Measurements from ENCODE around the gene BMP7.

The BMP7 gene

DNA sequence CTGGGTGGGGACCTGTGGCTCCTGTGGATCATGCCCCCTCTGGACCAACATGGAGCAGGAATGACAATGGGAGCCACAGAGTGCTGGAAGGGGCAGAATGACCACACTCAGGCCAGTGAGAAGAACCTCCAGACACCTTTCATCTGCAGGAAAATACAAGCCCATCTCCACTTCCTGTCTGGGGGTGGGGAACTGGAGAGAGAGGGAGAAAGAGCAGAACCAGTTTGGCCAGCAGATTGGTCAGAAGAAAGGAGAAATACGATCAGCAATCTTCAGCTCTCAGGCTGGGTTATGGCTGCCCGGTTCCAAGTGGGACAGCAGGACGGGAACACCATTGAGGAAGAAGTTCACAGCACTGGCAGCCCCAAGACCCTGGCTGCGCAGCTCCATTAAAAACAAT is 37.0 kb downstream of the BMP7 start:
- no peaks in the 10 kb centered on the region for H3K9me3 ChIP-seq (ENCODE audit: control insufficient read depth, insufficient read depth, low read length)
- H3K27ac ChIP-seq (ENCODE audit: low read length): no peak overlapping the region
- H3K4me1 ChIP-seq (ENCODE audit: control insufficient read depth, insufficient read depth, low read length): peaks cover 2% of the 10 kb centered on the region; the same call in 1 of the 2 replicates
- no peaks in the 10 kb centered on the region for H3K36me3 ChIP-seq (ENCODE audit: control insufficient read depth, insufficient read depth, low read length)
- no peak for DNase-seq (ENCODE audit: low read depth, low spot score)
- no CpG with 5 or more reads among the region's 4 CpGs for WGBS (ENCODE audit: insufficient coverage, insufficient read length)
- H3K4me3 ChIP-seq (ENCODE audit: low read length): no peak overlapping the region
- H3K27me3 ChIP-seq (ENCODE audit: control insufficient read depth, insufficient read depth, low read length): no peaks in the 10 kb centered on the region

DNA sequence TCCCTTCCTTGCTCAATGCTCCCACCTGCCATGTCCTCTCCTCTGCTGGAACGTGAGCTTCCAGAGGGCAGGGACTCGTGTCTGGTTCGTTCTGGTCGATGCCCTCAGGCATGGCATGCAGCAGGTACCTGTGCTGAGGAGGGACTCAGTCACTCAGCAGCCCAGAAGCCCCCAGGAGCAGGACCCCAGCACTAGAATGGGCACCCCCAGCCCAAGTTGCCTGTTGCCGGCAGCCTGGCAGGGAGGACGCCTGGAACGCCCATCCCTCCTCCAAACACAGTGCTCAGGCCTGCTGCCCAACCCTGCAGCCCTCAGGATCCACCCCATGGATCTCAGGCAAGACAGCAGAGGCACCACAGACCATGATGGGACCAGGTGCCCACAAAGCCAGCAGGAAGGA is 40.6 kb downstream of the BMP7 start:
- Histone ChIP-seq H3K4me3 (ENCODE audit: low read length) (no peak overlapping the region), H3K4me1 (ENCODE audit: control insufficient read depth, insufficient read depth, low read length) (no peaks in the 10 kb centered on the region), H3K27ac (ENCODE audit: low read length) (no peak overlapping the region), H3K36me3 (ENCODE audit: control insufficient read depth, insufficient read depth, low read length) (0 out of 2 replicates have a peak, but pooled peaks cover 2% of the 10 kb centered on the region), H3K9me3 (ENCODE audit: control insufficient read depth, insufficient read depth, low read length) (no peaks in the 10 kb centered on the region), H3K27me3 (ENCODE audit: control insufficient read depth, insufficient read depth, low read length) (no peaks in the 10 kb centered on the region)
- WGBS (ENCODE audit: insufficient coverage, insufficient read length): no CpG with 5 or more reads among the region's 7 CpGs
- no peak for DNase-seq (ENCODE audit: low read depth, low spot score)

DNA sequence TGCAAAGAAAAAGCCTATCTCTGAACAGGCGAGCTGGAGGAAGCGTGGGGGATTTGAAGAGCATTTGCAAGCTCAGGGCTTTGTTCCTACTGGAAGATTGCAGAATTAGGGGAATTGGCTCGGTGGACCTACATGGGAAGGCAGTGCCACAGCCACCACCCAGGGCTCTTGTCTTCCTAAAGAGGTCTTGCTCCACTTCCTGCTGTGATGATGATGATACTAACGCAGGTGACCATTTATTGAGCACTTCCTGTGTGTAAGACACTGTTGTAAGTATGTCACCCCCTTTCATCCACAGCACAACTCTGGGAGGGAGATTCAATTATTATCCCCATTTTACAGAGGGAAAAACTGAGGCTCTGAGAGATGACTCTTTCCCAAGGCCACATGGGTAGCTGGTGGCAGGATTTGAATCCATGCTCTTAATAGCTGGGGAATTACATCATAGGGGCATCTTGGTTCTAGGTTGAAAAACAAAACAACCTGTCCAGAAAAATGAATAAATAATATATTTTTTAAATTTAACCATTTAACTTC is 41.2 kb downstream of the BMP7 start:
- WGBS (ENCODE audit: insufficient coverage, insufficient read length): no CpG with 5 or more reads among the region's 4 CpGs
- Histone ChIP-seq H3K36me3 (ENCODE audit: control insufficient read depth, insufficient read depth, low read length) (0 out of 2 replicates have a peak, but pooled peaks cover 2% of the 10 kb centered on the region), H3K4me1 (ENCODE audit: control insufficient read depth, insufficient read depth, low read length) (no peaks in the 10 kb centered on the region), H3K27ac (ENCODE audit: low read length) (no peak overlapping the region), H3K27me3 (ENCODE audit: control insufficient read depth, insufficient read depth, low read length) (no peaks in the 10 kb centered on the region), H3K9me3 (ENCODE audit: control insufficient read depth, insufficient read depth, low read length) (no peaks in the 10 kb centered on the region), H3K4me3 (ENCODE audit: low read length) (no peak overlapping the region)
- DNase-seq (ENCODE audit: low read depth, low spot score): no peak

DNA sequence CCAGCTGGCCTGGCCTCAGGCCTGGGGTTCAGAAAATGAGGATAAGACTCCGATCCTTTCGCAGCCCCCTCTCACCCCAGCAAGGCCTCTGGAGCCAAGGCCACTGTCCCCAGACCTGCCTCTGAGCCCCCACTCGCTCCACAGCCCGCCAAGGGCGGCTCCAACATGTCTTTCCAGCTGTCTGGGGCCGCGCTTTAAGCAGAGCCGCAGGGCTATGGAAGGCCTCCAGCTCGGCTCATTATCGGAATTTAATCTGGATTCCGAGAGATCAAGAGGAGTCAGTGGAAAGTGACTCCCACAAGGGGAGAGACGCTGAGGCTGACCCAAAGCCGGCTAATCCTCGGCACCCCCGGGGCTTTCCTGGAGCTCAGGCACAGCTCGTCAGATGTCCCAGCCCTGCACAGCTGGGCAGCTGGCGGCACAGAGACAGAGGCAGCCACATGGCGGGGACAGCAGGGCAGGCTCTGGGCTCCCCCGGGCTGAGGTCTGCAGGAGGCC is 41.8 kb downstream of the BMP7 start:
- no peak overlapping the region for H3K27ac ChIP-seq (ENCODE audit: low read length)
- no peaks in the 10 kb centered on the region for H3K27me3 ChIP-seq (ENCODE audit: control insufficient read depth, insufficient read depth, low read length)
- no peaks in the 10 kb centered on the region for H3K4me1 ChIP-seq (ENCODE audit: control insufficient read depth, insufficient read depth, low read length)
- DNase-seq (ENCODE audit: low read depth, low spot score): no peak
- no peaks in the 10 kb centered on the region for H3K9me3 ChIP-seq (ENCODE audit: control insufficient read depth, insufficient read depth, low read length)
- H3K4me3 ChIP-seq (ENCODE audit: low read length): no peak overlapping the region; the same call in 1 of the 2 replicates
- WGBS (ENCODE audit: insufficient coverage, insufficient read length): no CpG with 5 or more reads among the region's 19 CpGs
- H3K36me3 ChIP-seq (ENCODE audit: control insufficient read depth, insufficient read depth, low read length): 0 out of 2 replicates have a peak, but pooled peaks cover 2% of the 10 kb centered on the region

DNA sequence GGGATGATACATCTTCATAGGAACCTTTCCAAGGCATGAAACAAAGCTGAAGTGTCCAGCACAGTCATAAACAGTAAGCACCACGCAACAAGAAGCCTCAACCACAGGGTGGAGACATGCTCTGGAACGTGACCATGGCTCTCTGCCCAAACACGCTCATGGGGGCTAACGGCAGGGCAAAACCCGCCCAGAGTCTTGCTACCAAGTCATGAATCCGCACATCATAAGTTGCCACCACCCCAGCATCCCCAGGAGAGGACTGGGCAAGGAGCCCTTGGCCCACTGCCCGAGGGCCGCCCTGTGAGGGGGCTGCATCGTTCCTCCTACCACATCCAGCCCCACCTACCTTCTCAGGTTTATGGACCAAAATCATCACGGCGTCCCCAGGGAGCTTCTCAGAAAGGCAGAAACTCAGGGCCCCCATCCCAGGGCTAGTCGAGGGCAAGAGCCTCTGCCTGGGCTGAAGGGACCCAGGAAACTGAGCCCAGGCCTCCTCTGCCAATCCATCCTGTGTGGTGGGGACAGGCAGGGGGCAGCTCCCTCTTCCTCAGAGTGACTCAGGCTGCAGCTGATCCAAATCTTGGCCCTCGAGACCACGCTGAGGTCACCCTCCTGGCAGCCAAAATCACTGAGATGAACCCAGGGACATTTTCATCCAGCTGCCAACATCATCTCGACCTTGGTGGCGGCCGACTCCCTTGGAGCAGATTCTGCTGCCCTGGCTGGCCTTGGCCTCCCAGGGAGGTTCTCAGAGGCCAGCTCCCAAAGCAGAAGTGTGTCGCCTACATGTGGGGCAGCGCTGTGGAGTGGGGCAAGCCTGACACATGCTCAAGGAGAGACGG is 42.6 kb downstream of the BMP7 start:
- H3K27me3 ChIP-seq (ENCODE audit: control insufficient read depth, insufficient read depth, low read length): no peaks in the 10 kb centered on the region
- DNase-seq (ENCODE audit: low read depth, low spot score): no peak
- H3K36me3 ChIP-seq (ENCODE audit: control insufficient read depth, insufficient read depth, low read length): 0 out of 2 replicates have a peak, but pooled peaks cover 2% of the 10 kb centered on the region
- no peak overlapping the region for H3K27ac ChIP-seq (ENCODE audit: low read length)
- H3K4me3 ChIP-seq (ENCODE audit: low read length): no peak overlapping the region
- no peaks in the 10 kb centered on the region for H3K4me1 ChIP-seq (ENCODE audit: control insufficient read depth, insufficient read depth, low read length)
- H3K9me3 ChIP-seq (ENCODE audit: control insufficient read depth, insufficient read depth, low read length): no peaks in the 10 kb centered on the region
- WGBS (ENCODE audit: insufficient coverage, insufficient read length): no CpG with 5 or more reads among the region's 20 CpGs

DNA sequence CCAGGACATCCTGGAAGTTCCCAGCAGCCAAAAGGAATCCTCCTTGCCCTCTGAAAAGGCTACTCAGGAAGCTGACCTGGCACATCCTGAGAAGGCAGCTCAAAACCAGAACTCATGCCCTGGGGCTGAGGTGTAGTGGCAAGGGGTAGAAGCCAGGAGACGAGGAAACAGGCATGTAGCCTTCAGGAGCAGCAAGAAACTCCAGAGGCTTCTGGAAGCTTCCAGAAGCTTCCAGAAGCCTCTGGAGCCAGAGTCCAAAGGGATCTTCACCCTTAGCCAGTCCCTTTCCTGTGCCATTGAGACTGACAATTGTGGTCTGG is 43.9 kb downstream of the BMP7 start:
- Histone ChIP-seq H3K27me3 (ENCODE audit: control insufficient read depth, insufficient read depth, low read length) (no peaks in the 10 kb centered on the region), H3K4me1 (ENCODE audit: control insufficient read depth, insufficient read depth, low read length) (no peaks in the 10 kb centered on the region), H3K27ac (ENCODE audit: low read length) (no peak overlapping the region), H3K9me3 (ENCODE audit: control insufficient read depth, insufficient read depth, low read length) (no peaks in the 10 kb centered on the region), H3K36me3 (ENCODE audit: control insufficient read depth, insufficient read depth, low read length) (0 out of 2 replicates have a peak, but pooled peaks cover 2% of the 10 kb centered on the region), H3K4me3 (ENCODE audit: low read length) (no peak overlapping the region)
- WGBS (ENCODE audit: insufficient coverage, insufficient read length): no CpG with 5 or more reads among the region's 1 CpG
- no peak for DNase-seq (ENCODE audit: low read depth, low spot score)

DNA sequence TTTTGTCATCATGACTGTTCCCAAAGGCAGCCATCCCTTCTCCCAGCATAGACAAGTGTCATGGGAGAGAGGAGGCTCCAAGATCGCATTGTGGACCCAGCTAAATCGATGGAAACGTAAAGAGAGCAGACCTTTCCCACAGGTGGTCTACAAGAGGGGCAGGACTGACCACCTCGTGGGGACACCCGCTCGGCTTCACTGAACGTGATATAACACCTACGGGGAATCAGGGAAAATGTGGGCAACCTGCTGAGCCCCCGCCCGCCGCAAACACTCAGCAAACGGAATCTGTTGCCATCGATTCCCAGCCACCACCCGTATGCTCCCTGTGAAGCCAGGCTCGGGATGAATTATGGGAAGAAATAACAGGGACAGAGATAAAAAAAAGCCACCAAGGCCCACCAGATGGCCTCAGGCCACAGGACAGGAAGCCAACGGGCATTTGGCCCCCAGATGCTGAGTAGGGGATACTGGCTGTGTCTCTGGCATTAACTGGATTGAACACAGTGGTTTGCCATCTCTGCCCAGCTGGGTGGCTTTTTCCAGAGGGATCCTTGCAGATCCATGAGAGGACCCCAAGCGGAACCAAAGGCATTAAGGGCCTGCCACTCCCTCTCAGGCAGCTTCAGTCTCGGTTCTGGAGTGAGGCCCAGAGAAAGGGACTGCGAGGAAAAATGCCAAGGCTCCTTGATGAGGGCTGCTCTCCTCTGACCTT is 44.4 kb downstream of the BMP7 start:
- H3K4me3 ChIP-seq (ENCODE audit: low read length): no peak overlapping the region

DNA sequence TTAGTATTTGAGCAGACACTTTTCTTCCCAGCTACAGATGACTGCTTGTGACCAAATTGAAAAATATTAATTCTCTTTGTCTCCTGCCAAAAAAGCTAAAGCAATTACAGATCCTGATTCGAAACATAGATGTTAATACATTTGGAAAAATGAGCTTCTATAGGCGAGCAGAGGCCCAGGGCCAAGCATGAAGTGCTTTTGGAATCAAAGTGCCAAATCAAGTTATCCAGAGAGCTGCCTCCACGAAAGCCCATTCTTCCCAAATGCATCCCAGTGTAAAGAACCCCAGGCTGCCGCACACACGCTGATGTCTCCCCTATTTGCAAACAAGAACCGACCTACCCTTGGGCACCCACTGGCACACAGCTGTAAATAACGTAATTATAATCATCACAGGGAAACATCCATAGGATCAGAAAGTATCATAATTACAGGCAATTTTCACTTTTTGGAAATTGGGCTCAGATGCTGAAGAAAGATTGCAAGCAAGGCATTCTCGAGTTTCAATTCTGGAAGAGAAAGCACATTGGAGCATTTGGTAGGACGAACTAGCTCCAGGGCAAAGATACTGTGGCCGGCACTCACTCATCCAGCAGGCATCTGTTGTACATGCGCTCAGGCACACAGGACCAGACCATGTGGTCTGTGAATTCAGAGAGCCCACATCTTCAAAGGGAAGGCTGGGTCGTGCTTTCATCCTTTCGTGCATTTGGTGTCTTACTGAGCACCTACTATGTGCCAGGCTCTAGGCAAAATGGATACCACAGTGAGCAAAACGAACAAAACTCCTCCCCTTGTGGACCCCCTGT is 45.9 kb downstream of the BMP7 start:
- DNase-seq (ENCODE audit: low read depth, low spot score): no peak
- Histone ChIP-seq H3K4me1 (ENCODE audit: control insufficient read depth, insufficient read depth, low read length) (no peaks in the 10 kb centered on the region), H3K4me3 (ENCODE audit: low read length) (no peak overlapping the region), H3K36me3 (ENCODE audit: control insufficient read depth, insufficient read depth, low read length) (0 out of 2 replicates have a peak, but pooled peaks cover 2% of the 10 kb centered on the region), H3K27ac (ENCODE audit: low read length) (no peak overlapping the region), H3K9me3 (ENCODE audit: control insufficient read depth, insufficient read depth, low read length) (no peaks in the 10 kb centered on the region), H3K27me3 (ENCODE audit: control insufficient read depth, insufficient read depth, low read length) (no peaks in the 10 kb centered on the region)
- WGBS (ENCODE audit: insufficient coverage, insufficient read length): no CpG with 5 or more reads among the region's 14 CpGs

More for the DNA sequence above, 44.4 kb downstream of the BMP7 start:
- DNase-seq (ENCODE audit: low read depth, low spot score): no peak
- no CpG with 5 or more reads among the region's 19 CpGs for whole genome bisulfite sequencing (ENCODE audit: insufficient coverage, insufficient read length)
- Histone ChIP-seq H3K27me3 (ENCODE audit: control insufficient read depth, insufficient read depth, low read length) (no peaks in the 10 kb centered on the region), H3K9me3 (ENCODE audit: control insufficient read depth, insufficient read depth, low read length) (no peaks in the 10 kb centered on the region), H3K4me1 (ENCODE audit: control insufficient read depth, insufficient read depth, low read length) (no peaks in the 10 kb centered on the region), H3K27ac (ENCODE audit: low read length) (no peak overlapping the region), H3K36me3 (ENCODE audit: control insufficient read depth, insufficient read depth, low read length) (0 out of 2 replicates have a peak, but pooled peaks cover 2% of the 10 kb centered on the region)

DNA sequence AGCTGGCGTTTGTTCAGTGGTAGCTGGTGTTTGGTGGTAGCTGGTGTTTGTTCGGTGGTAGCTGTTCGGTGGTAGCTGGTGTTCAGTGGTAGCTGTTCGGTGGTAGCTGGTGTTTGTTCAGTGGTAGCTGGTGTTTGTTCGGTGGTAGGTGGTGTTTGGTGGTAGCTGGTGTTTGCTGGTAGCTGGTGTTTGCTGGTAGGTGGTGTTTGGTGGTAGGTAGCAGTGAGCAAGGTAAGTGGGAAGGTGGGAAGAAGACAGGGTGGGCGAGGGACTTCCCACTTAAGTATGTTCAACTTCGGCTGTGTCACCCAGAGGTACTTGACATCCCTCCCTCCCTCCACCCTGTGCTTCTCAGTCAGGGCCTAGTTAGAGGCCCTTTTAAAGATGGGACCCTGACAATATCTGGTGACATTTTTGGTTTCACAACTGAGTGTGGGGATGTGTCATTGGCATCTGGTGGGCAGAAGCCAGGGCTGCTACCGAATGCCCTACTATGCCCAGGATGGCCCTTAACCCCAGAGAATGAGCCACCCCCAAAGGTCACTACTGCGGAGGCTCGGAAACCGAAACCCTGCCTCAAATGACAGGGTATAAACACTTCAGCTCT is 47.3 kb downstream of the BMP7 start:
- WGBS (ENCODE audit: insufficient coverage, insufficient read length): no CpG with 5 or more reads among the region's 11 CpGs
- H3K27ac ChIP-seq (ENCODE audit: low read length): no peak overlapping the region
- no peak overlapping the region for H3K4me3 ChIP-seq (ENCODE audit: low read length)
- H3K36me3 ChIP-seq (ENCODE audit: control insufficient read depth, insufficient read depth, low read length): 0 out of 2 replicates have a peak, but pooled peaks cover under 1% of the 10 kb centered on the region
- no peaks in the 10 kb centered on the region for H3K4me1 ChIP-seq (ENCODE audit: control insufficient read depth, insufficient read depth, low read length)
- no peak for DNase-seq (ENCODE audit: low read depth, low spot score)
- H3K27me3 ChIP-seq (ENCODE audit: control insufficient read depth, insufficient read depth, low read length): no peaks in the 10 kb centered on the region
- no peaks in the 10 kb centered on the region for H3K9me3 ChIP-seq (ENCODE audit: control insufficient read depth, insufficient read depth, low read length)
